Measurements from ENCODE around the gene NPR3. TPM values are rescaled to one million over a fixed set of nuclear protein-coding genes. Genes with fewer than 3 reads are reported as not detected.
"Not testable (repeated sequence)": the region's sequence is repeated elsewhere in the genome, so short reads cannot be mapped to it uniquely, and the experiment has no call there.

The NPR3 gene
- total RNA-seq, 2 experiments from 2014 or later = not detected

DNA sequence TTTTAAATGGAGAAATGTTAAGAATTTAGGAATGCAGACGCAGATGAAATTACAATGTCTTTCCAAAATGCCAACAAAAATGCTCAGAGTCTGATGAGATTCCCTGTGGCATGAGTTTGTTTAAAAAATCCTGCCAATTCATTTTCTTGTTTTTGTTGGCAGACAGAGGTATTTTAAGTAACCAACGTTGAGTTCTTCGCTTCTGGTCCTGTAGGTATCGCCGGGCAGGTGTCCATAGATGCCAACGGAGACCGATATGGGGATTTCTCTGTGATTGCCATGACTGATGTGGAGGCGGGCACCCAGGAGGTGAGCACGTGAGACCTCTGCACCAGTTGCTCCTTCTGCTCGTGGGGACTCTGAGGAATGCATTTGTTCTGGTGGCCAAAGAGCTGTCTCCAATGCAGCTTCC, 69.4 kb downstream of the NPR3 start:
- Mint-ChIP-seq H3K27ac (no peak overlapping the region), H3K27me3 (no peaks in the 10 kb centered on the region), H3K36me3 (ENCODE audit: low read depth) (no peaks in the 10 kb centered on the region), H3K4me1 (no peaks in the 10 kb centered on the region), H3K9me3 (peaks cover 5% of the 10 kb centered on the region), H3K4me3 (no peak overlapping the region)
- ChIA-PET CTCF (no interaction called here), POLR2A (no interaction called here)
- DNase-seq = no peak

GRCh38 chr5:32783661-32784060, 72.5 kb downstream of the NPR3 start:
- no peak for DNase-seq
- H3K4me1 Mint-ChIP-seq = no peaks in the 10 kb centered on the region
- H3K27ac Mint-ChIP-seq = no peak overlapping the region
- H3K4me3 Mint-ChIP-seq = no peak overlapping the region
- no peaks in the 10 kb centered on the region for H3K36me3 Mint-ChIP-seq (ENCODE audit: low read depth)
- ChIA-PET POLR2A (no interaction called here), CTCF (no interaction called here)
- no peaks in the 10 kb centered on the region for H3K9me3 Mint-ChIP-seq
- peaks cover 3% of the 10 kb centered on the region for H3K27me3 Mint-ChIP-seq

DNA sequence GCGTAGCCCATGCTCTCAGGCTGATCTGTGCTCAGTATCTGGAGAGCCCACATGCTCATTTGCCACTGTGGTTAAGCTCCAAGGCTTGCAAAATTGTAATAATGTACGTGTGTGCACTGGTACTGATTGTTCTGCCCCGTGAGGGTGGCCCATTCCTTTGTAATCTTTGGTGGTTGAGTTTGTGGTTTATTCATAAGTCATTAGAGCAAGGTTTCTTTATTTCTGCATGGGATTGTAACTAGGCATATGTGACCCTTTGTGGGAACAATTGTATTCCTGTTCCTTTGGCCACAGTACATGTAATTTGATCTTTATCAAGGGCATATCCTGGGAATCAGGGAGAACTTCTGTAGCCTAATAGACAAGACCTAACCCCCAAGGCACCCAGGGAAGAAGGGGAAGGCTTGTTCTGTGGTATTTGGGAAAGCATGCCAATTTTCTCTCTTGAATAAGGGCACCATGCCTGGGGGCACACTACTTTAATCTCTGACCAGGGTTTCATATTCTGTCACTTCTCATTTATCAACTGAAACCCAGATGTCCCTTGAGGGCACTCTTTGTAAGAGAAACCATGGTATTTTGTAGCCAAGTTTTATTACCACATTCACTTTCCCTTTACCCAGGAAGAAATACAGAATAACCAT, 74.6 kb downstream of the NPR3 start:
- Mint-ChIP-seq H3K27me3 (peaks cover 3% of the 10 kb centered on the region), H3K27ac (no peak overlapping the region), H3K36me3 (ENCODE audit: low read depth) (no peaks in the 10 kb centered on the region), H3K4me3 (no peak overlapping the region), H3K4me1 (no peaks in the 10 kb centered on the region), H3K9me3 (no peaks in the 10 kb centered on the region)
- ChIA-PET POLR2A (no interaction called here), CTCF (no interaction called here)
- no peak for DNase-seq

GRCh38 chr5:32786311-32786710, 75.2 kb downstream of the NPR3 start:
- H3K9me3 Mint-ChIP-seq = no peaks in the 10 kb centered on the region
- no peak overlapping the region for H3K4me3 Mint-ChIP-seq
- no peak overlapping the region for H3K27ac Mint-ChIP-seq
- no peaks in the 10 kb centered on the region for H3K4me1 Mint-ChIP-seq
- CTCF ChIA-PET = no interaction called here
- no peaks in the 10 kb centered on the region for H3K36me3 Mint-ChIP-seq (ENCODE audit: low read depth)
- H3K27me3 Mint-ChIP-seq = peaks cover 3% of the 10 kb centered on the region
- DNase-seq = no peak
- POLR2A ChIA-PET = no interaction called here

DNA sequence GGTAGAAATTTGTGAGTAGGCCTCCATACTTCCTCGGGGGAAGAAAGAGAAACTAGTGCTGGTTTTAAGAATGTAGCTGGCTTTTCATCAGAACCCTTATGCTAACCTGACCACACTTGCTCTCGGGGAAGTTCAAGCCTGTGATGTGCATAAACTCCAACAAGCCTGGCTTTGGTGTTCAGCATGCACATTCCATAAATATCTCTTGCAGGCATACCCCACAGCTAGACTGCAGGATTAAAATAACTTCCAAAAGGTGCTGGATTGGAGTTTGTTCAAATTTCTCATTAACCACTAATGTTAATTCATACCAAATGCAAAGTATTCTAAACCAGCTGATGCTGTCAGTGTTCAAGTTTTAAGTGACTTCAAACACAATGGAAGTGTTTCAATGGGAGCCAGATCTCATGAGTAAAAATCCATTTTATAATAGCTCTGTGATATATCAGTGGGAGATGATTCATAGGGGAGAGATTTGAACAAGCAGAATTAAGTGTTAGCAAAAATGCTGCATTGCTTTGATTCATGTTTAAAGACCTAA, 79.4 kb downstream of the NPR3 start:
- CTCF ChIA-PET = interaction anchor here (0.6 kb wide), 1 partner anchor 355 kb away, joined by 3 read pairs; no protein-coding TSS in a partner anchor
- no peak for DNase-seq
- Mint-ChIP-seq H3K27ac (no peak overlapping the region), H3K4me1 (no peaks in the 10 kb centered on the region), H3K4me3 (no peak overlapping the region), H3K36me3 (ENCODE audit: low read depth) (no peaks in the 10 kb centered on the region), H3K27me3 (peaks cover 3% of the 10 kb centered on the region), H3K9me3 (no peaks in the 10 kb centered on the region)
- POLR2A ChIA-PET = no interaction called here

DNA sequence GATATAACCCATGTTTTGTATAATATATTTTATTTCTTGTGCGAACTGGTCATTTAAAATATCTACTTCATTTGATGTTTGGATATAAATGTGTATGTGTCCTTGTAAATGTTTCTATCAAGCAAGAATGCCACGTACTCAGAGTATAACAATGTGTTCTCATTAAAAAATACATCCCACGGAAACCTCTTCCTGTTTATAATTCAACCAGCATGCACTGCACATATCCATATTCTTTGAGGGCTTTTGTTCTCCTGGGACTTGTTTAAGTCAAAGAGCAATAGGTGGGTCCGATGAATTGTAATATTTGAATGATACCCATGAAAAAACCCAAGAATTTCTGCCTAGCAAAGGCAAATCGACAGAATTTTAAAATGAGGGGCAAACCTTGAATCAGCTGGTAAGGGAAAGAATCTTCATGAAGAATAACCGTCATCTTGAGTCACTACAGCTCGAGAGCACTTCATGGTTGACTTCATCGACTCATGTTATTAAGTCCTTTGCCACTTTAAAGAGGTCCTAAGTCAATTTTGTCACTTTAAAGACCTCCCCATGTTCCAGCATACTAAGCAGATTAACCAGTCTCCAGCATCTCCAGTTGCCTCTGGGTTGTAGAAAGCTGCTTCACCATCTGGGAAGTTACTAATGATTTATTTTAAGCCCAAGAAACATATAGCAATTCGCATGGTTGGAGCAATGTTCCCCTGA, 80.6 kb downstream of the NPR3 start:
- POLR2A ChIA-PET = no interaction called here
- Mint-ChIP-seq H3K36me3 (ENCODE audit: low read depth) (no peaks in the 10 kb centered on the region), H3K9me3 (no peaks in the 10 kb centered on the region), H3K27me3 (peaks cover 3% of the 10 kb centered on the region), H3K4me3 (no peak overlapping the region), H3K4me1 (no peaks in the 10 kb centered on the region), H3K27ac (no peak overlapping the region)
- CTCF ChIA-PET = no interaction called here
- no peak for DNase-seq

DNA sequence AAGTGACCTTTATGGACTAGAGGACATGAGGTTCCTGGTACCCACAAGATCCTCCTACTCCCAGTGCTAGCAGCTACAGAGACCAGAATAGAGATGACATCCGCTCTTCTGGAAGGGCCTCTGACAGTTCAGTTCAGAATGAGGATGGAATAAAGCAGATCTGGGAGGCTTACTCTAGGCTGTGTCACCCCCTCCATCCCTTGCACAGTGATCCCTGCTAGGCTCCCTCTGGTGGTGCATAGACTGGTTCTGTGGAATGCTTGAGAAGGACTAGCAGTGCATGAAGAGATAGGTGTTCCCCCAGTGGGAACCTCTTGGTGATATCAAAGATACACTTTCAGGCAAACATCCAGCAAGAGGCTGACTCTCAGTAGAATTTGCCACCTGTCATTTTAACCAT, 83.0 kb downstream of the NPR3 start:
- no peaks in the 10 kb centered on the region for H3K27me3 Mint-ChIP-seq
- no peak for DNase-seq
- no peak overlapping the region for H3K4me3 Mint-ChIP-seq
- POLR2A ChIA-PET = no interaction called here
- no peaks in the 10 kb centered on the region for H3K36me3 Mint-ChIP-seq (ENCODE audit: low read depth)
- H3K9me3 Mint-ChIP-seq = no peaks in the 10 kb centered on the region
- no peak overlapping the region for H3K27ac Mint-ChIP-seq
- no peaks in the 10 kb centered on the region for H3K4me1 Mint-ChIP-seq
- CTCF ChIA-PET = interaction anchor here (1.1 kb wide), 1 partner anchor 9 kb away, joined by 3 read pairs; no protein-coding TSS in a partner anchor

DNA sequence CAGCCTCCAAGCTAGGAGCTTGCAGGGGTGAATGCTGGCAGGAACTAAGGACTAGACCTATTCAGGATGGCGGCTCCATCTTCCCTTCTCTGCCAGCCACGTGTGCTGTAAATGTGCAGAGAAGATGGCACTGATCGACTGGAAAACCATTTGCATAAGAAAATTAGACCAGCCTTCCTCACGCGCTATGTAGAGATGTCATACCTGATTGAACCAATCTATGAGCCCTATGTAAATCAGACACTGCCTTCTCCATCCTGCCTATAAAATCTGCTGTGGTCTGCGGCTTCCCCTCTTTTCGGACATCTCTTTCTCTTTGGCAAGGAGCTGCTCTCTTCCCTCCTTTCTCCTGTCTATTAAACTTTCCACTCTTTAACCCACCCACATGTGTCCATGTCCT, 91.6 kb downstream of the NPR3 start:
- CTCF ChIA-PET = no interaction called here
- no peak overlapping the region for H3K27ac Mint-ChIP-seq
- H3K9me3 Mint-ChIP-seq = peaks cover 3% of the 10 kb centered on the region

DNA sequence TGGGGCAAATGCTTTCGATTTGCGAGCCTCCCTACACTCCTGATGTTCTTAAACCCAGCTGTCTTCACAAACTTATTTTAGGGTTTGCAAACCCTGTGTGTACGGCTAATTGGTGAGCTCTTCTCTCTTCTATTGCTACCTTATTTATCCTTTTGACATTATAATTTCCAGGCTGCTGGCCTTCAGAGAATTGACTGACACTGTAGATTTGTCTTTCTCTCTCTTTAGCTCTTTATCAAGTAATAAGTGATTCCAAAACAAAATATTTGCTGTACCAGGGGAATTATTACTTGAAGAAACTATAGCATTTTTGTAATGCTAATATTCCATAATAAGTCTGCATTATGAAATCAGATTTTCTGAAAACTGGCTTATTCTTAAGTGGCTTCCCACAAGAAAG, 92.5 kb downstream of the NPR3 start:
- Mint-ChIP-seq H3K9me3 (peaks cover 3% of the 10 kb centered on the region), H3K27ac (no peak overlapping the region), H3K4me1 (no peaks in the 10 kb centered on the region), H3K4me3 (no peak overlapping the region), H3K36me3 (ENCODE audit: low read depth) (no peaks in the 10 kb centered on the region), H3K27me3 (no peaks in the 10 kb centered on the region)
- DNase-seq = no peak
- POLR2A ChIA-PET = no interaction called here
- CTCF ChIA-PET = interaction anchor here (0.9 kb wide), 1 partner anchor 9 kb away, joined by 3 read pairs; no protein-coding TSS in a partner anchor

More for the DNA sequence above, 91.6 kb downstream of the NPR3 start:
- Mint-ChIP-seq H3K4me3 (no peak overlapping the region), H3K4me1 (no peaks in the 10 kb centered on the region), H3K36me3 (ENCODE audit: low read depth) (no peaks in the 10 kb centered on the region), H3K27me3 (no peaks in the 10 kb centered on the region)
- DNase-seq = no peak
- POLR2A ChIA-PET = no interaction called here

GRCh38 chr5:32805462-32805861, 94.3 kb downstream of the NPR3 start:
- H3K4me1 Mint-ChIP-seq; H3K27me3 Mint-ChIP-seq; H3K36me3 Mint-ChIP-seq (ENCODE audit: low read depth); H3K4me3 Mint-ChIP-seq; H3K9me3 Mint-ChIP-seq; POLR2A ChIA-PET; H3K27ac Mint-ChIP-seq; CTCF ChIA-PET; DNase-seq: not testable (repeated sequence)

DNA sequence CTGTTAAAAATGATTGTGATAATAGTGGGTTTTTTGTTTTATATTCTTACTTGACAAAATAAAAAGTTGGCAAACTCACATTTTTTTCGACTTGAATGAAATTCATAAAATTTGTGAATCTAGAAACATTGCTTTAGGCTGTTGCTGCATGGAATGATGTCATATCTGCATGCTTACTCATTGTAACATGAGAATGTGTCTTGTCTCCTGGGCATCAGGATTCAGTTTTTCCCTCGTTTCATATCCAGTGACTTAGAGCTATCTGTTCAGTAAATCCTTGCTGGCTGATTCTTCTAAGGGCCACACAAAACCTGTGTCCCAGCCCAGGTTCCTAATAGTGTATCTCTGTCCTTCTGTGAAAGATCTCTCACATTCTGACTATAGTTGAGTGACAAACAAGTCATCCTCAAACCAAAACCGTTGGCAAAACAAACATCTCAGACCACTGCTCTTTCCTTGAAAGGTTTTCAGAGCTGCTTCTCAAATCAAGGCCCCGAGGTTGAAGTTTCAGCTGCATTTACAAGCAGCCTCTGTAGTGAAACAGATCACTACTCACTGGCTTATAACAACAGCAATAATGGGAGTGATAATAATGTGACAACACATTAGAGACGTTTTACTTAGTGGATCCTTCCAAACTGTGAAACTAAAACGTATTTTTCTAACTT, 95.0 kb downstream of the NPR3 start:
- Mint-ChIP-seq H3K27ac (no peak overlapping the region), H3K9me3 (peaks cover 2% of the 10 kb centered on the region), H3K36me3 (ENCODE audit: low read depth) (no peaks in the 10 kb centered on the region), H3K4me1 (no peaks in the 10 kb centered on the region), H3K27me3 (no peaks in the 10 kb centered on the region), H3K4me3 (no peak overlapping the region)
- POLR2A ChIA-PET = no interaction called here
- CTCF ChIA-PET = interaction anchor here (0.6 kb wide), 1 partner anchor 1049 kb away, joined by 5 read pairs; no protein-coding TSS in a partner anchor
- DNase-seq = no peak

GRCh38 chr5:32808783-32809182, 97.7 kb downstream of the NPR3 start:
- H3K4me1 Mint-ChIP-seq = no peaks in the 10 kb centered on the region
- no peak overlapping the region for H3K27ac Mint-ChIP-seq
- CTCF ChIA-PET = no interaction called here
- DNase-seq = no peak
- H3K4me3 Mint-ChIP-seq = no peak overlapping the region
- POLR2A ChIA-PET = no interaction called here
- H3K36me3 Mint-ChIP-seq (ENCODE audit: low read depth) = no peaks in the 10 kb centered on the region
- no peaks in the 10 kb centered on the region for H3K27me3 Mint-ChIP-seq
- no peaks in the 10 kb centered on the region for H3K9me3 Mint-ChIP-seq

DNA sequence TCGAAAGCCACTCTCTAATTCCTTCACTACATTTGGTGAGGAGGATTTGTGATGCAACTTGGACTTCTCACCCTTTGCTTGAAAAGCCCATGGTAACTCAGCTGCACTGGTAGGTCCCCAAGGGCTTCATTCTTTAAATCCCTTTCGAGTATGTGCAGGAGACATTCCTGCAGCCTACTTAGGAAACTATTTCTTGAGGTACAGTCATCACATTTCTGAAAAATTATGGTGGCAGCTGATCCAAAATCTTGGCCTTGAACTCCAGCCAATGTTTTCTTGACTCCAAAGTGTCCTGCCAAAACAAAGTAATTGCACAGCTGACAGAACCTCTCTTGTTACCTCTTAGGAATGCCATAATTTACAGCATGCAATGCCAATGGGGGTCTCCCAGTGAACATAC, 99.7 kb downstream of the NPR3 start:
- DNase-seq = no peak
- no peaks in the 10 kb centered on the region for H3K36me3 Mint-ChIP-seq (ENCODE audit: low read depth)
- H3K4me1 Mint-ChIP-seq = no peaks in the 10 kb centered on the region
- ChIA-PET POLR2A (no interaction called here), CTCF (no interaction called here)
- no peak overlapping the region for H3K4me3 Mint-ChIP-seq
- no peaks in the 10 kb centered on the region for H3K27me3 Mint-ChIP-seq
- H3K9me3 Mint-ChIP-seq = no peaks in the 10 kb centered on the region
- no peak overlapping the region for H3K27ac Mint-ChIP-seq
